UCSD-AML1 (cell line): Measurements from ENCODE around the gene ZG16.
"Not testable (repeated sequence)": the region's sequence is repeated elsewhere in the genome, so short reads cannot be mapped to it uniquely, and the experiment has no call there.

Experiments
- DNase-seq: peaks from one replicate; lab custom pipeline; 2025; ENCODE audit not compliant: unreplicated experiment; lab: John Stamatoyannopoulos, UW

The ZG16 gene

DNA sequence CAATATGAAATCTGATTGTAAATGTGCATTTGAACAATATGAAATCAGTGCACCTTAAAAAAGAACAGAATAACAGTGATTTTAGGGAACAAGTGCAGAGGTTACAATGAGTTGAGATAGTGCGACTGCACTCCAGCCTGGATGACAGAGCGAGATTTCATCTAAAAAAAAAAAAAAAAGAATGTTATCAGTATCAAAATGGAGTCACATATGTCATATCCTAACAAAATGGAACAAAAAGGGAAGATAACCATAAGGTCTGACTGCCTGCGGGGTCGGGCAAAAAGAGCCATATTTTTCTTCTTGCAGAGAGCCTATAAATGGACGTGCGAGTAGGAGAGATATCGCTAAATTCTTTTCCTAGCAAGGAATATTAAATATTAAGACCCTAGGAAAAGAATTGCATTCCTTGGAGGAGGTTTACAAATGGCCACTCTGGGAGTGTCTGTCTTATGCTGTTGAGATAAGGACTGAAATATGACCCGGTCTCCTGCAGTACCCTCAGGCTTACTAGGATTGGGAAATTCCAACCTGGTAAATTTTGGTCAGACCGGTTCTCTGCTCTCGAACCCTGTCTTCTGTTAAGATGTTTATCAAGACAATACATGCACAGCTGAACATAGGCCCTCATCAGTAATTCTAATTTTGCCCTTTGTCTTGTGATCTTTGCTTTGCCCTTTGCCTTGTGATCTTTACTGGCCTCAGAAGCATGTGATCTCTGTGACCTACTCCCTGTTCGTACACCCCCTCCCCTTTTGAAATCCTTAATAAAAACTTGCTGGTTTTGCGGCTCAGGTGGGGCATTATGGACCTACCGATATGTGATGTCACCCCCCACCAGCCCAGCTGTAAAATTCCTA, 5.3 kb downstream of the ZG16 start:
- DNase-seq = not testable (repeated sequence)

DNA sequence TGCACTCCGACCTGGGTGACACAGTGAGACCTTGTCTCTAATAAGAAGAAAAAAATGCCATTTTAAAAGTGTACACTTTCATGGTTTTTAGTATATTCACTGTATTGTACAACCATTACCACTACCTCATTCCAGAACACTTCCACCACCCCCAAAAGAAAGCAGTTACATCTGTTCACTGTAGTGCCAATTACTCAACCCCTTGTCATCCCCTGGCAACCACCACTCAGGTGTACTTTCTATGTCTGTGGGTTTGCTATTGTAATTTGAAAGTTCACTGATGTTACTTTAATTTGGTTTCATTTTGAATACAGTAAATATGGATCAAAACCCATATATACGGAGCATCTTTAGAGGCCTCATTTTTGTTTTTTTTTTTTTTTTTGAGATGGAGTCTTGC, 6.1 kb downstream of the ZG16 start:
- DNase-seq = no peak

DNA sequence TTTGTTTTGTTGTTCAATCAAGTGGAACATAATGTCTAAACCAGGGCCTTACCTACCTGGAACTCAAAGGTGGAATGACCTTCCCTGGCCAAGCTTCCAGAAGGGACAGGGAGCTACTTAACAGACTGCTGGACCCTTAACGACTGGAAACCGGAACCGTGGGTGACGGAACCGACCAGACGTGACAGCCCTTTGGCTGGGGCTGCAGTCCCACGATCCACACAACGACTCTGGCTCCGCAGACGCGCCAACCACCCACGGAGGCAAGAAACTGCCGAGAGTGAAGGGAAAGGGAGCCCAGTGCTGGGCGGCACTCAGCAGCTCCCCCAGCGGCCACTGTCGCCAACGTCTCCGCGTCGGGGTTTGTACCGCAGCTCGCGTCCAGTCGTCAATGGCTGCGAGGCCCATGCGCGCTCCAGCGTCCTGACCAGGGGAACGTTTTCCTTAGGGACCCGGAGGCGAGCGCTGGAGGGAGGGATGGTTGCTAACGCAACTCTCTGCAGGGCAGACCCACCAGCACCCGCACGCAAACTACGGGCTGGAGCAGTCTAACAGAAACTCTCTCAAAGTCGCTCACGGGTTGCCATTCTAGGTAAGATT, 6.9 kb downstream of the ZG16 start:
- peak; percentile 61 for DNase-seq

DNA sequence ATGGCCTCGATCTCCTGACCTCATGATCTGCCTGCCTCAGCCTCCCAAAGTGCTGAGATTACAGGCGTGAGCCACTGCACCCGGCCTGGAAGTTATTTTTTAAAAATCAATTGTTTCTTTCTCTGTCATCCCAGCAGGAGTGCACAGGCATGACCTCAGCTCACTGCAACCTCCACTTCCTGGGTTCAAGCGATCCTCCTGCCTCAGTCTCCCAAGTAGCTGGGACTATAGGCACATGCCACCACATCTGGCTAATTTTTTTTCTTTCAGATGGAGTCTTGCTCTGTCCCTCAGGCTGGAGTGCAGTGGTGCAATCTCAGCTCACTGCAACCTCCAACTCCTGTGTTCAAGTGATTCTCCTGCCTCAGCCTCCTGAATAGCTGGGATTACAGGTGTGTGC, 9.1 kb downstream of the ZG16 start:
- DNase-seq = not testable (repeated sequence)

DNA sequence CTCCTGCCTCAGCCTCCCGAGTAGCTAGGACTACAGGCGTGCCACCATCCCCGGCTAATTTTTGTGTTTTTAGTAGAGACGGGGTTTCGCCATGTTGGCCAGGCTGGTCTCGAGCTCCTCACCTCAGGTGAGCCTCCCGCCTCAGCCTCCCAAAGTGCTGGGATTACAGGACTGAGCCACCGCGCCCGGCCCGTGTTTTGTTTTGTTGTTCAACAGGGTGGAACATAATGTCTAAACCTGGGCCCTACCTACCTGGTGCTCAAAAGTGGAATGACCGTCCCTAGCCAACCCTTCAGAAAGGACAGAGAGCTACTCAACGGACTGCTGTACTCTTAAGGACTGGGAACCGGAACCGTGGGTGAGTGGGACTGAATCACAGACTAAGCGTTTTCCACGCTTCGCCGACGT, 11.7 kb downstream of the ZG16 start:
- no peak for DNase-seq

DNA sequence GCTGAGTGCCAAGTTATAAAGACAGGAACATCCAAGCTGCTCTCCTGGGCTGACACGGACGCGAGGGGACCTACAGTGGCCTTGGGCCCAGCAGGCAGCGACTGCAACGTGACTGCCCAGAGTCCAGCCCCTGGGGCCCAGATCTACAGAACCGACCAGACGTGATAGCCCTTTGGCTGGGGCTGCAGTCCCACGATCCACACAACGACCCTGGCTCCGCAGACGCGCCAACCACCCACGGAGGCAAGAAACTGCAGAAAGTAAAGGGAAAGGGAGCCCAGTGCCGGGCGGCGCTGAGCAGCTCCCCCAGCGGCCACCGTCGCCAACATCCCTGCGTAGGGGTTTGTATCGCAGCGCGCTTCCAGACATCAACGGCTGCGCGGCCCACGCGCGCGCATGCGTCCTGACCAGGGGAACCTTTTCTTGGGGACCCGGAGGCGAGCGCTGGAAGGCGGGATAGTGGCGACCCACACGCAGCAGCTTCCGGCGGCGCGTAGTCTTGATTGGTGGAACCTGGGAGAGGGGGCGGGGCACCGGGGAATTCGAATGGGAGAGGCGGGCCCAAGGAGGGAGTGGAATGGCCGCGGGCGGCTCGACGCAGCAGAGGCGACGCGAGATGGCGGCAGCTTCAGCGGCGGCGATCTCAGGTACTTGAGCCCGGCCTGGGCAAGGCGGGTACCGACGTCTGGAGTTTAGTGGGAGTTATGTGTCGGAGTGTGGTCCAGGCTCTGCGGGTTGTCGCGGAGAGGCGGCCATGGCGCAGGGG, 12.3 kb downstream of the ZG16 start, which contains the start of gene KIF22:
Gene KIF22 (plus strand): TSS at position 569 of the 766 bp plus-strand sequence. CDS start 9 bp downstream, at position 578.
- peak; percentile 100 for DNase-seq

DNA sequence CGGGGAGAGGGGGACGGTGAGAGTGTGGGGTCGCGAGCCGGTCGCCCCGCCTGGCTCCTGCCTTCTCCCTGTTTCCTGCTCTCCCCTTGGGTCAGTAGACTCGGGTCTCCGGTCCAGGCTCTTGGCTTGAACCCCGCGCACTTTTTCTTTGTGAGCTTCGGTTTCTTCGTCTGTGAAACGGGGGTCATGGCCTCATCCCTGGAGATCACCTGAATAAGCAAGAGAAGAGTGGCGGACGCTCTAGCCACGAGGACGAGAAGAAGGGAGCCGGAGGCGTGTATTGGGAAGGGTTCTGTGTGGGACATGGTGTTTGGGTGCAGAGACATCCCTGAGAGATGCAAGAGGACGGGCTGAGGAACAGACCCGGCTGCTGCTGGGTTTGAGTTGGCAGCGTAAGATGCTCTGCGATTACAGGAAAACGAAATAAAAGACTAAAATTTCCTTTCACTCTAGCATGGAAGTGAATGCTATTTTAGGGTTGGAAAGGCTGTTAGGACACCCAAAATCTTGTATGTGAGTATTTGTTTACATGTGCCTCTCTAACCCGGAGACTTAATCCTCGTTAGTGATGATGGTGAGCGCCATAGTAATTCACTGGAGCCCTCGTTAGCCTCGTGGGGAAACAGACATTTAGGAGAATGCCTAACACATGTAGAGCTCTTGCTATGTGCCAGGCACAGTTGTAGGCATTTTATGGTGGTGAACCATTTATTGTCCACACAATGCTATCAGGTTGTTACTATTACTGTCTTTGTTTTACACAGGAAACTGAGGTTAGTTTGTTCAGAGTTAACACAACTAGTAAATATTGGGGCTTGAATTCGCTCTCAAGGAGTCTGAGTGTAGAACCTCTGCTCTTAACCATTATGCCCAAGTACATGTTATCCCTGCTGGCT, 13.1 kb downstream of the ZG16 start:
- no peak for DNase-seq

DNA sequence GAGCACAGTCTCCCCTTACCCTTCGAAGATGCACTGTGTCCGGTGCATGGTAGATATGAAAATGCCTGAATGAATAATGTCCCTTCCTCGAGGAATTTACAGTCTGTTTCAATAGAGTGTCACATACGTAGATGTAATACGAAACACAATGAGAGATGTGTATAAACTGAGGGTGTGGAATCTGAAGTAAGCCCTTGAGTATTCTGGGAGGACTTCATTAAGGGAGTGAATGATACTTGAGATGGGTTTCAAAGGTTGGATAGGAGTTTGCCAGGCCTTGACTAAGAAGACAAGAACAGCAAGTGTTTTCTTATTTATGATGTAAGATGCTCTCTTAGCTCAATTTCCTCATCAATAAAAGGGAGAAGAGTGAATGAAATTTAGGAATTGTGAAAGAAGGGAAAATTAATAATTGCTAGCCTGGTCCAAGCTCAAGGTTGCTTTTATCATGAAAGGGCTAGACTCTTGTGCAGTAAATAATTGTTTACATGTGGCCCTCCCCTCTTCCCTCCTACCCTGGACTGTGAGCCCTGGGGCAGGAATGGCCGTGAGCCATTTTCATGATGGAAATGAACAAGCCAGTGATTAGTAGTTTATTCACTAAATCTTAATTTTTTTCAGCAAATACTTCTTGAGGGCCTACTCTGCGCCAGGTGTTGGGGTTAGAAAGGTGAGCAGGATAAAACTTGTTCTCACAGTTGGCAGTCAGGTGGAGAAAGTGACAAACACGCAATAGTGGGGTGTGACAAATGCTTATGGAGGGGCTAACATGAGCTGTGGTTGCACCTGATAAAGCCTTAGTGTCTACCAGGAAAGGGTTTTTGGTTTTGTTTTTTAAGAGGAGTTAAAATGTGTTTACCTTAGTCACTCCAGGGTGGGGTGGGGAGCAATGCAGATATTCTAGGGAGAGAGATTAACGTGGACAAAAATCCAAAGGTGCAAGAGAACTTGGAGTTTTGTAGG, 14.1 kb downstream of the ZG16 start:
- DNase-seq = no peak

DNA sequence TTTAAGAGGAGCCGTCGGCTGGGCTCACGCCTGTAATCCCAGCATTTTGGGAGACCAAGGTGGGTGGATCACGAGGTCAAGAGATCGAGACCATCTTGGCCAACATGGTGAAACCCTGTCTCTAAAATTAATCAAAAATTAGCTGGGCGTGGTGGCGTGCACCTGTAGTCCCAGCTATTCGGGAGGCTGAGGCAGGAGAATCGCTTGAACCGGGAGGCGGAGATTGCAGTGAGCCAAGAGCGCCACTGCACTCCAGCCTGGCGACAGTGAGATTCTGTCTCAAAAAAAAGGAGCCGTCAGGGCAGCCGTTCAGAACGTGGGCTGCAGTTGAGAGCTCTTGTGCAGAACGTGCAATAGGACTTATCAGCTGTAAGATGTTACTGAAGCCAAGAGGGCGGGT, 15.1 kb downstream of the ZG16 start:
- DNase-seq = not testable (repeated sequence)

DNA sequence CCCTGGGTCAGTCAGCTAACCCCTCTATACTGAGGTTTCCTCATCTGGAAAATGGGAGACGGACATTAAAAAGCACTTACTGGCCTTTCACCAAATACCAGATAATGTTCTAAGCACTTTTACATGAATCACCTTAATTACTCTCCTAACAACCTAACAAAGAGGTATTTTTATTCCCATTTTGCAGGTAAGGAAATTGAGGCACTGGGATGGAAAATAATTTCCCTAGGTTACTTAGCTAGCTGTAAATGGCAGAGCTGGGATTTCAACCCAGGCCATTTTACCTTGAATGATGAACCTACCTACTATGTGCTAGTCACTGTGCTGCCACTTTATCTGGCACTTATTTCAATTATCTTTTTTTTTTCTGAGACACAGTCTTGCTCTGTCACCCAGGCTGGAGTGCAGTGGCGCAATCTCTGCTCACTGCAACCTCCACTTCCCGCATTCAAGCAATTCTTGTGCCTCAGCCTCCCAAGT, 16.2 kb downstream of the ZG16 start:
- DNase-seq = no peak

DNA sequence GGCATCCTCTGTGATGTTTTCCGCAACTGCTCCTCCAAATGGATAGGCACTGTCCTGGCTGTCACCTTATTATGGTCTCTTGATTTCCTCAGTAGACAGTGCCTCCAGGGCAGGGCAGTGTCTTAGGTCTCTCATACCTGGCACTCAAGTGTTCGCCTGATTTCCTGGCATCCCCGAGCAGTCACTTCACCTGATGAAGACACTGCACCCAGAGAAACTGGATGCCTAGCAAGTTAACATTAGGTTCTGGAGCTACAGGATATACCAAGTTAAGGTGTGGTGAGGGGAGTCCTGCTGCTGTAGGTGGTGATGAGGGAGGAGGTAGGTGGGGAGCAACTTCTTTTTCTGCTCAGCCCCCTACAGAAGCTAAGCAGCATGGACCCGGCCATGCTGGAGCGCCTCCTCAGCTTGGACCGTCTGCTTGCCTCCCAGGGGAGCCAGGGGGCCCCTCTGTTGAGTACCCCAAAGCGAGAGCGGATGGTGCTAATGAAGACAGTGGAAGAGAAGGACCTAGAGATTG, 24.4 kb downstream of the ZG16 start:
- DNase-seq = no peak

DNA sequence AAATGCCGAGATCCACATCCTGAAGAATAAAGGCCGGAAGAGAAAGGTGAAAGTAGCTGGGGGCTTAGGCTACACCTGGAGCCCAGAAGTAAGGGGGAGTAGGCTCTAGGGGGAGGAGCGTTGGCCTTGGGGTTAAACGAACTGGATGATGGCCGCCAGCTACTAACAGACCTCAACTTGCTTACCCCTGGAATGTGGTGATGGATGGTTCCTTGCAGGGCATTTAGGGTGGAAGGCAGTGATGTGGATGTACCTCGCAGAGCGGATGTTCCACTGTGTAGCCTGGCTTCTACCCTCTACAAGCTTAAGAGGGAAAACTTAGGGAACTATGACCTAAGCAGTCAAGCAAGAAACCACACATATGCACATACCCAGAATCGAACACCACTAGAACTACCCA, 26.0 kb downstream of the ZG16 start:
- DNase-seq = no peak

DNA sequence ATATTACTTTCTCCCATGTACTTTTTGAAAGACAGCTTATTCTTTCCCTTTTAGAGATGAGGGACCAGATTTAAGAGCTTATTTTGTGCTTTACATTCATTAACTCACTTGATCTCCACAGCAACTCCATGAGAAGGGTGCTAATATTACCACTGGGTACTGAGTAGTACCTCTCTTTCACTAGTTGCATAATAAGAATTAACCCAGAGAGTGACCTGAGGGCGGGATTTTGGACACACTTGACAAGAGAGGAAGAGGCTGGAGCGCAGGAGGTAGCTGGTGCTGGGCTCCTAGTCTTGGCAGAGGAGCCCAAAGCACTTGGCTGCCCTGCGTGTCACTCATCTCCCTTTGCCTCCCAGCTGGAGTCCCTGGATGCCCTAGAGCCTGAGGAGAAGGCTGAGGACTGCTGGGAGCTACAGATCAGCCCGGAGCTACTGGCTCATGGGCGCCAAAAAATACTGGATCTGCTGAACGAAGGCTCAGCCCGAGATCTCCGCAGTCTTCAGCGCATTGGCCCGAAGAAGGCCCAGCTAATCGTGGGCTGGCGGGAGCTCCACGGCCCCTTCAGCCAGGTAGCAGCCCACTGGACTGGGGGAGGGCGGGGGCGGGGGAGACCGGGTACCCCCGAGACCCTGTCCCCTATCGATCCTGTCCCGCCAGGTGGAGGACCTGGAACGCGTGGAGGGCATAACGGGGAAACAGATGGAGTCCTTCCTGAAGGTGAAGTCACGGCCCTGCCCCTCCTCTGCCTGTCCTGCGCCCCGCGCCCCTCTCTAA, 26.6 kb downstream of the ZG16 start:
- DNase-seq = no peak

DNA sequence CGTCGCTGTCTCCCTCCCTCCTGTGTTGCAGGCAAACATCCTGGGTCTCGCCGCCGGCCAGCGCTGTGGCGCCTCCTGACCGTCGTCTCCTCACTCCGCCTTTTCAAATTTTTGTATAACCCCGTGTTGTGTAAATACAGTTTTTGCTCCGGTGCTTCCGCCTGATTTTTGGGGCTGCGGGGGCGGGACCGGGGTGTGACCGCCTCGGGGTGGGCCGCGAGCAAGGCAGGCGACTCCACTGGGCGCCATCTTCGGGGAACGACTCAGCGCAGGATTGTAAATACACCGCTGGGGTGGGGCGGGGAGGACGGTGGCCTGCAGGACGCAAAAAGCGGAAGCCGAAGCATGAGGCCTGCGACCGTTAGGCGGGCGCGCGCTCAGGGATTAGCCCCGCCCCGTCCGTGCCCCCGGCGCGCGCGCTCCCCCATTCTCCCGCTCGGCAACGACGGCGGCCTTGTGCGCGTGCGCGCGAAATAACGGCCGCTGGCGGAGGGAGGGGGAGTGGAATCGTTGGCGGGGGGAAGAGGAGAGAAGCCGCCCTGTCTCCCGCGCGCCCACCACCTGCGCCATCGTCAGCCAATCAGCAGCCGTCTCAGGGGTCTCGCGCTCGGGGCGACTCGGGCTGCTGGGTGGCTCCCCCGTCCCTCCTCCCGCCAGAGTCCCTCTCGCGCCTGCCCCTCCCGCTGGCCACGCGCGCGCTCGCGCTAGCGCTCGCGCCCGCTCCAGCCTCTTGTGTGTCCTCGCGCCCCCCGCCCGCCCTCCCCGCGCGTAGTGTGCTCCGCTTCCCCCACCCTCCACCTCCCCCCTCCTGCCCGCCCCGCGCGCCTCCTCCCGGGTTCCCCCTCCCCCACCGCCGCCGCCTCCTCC, 27.4 kb downstream of the ZG16 start:
- DNase-seq = peak; percentile 97

DNA sequence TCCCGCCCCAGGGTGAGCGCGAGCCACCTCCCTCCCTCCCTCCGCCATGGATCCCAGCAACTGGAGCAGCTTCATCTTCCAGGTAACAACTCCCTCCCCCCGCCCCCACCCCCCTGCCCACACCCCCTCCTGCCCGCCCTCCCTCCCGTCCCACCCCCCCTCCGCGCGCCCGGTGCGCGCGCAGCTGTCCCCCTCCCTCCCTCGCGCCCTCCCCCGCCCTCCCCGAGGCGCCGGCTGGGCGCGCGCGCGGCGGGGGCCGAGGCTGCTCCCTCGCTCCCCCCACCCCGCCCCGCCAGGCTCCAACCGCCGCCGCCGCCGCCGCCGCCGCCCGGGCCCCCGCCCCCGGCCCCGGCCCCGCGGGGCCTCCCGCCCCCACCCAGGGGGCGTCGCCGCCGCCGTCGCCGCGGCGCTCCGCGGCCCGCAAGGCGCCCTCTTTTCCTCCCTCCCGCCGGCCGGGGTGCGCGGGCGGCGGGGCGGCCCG, 28.1 kb downstream of the ZG16 start, which contains the start of gene MAZ:
Gene MAZ (plus strand): TSS at position 431 of the 481 bp plus-strand sequence. CDS start 173 bp downstream, outside the sequence.
- DNase-seq = peak; percentile 88

DNA sequence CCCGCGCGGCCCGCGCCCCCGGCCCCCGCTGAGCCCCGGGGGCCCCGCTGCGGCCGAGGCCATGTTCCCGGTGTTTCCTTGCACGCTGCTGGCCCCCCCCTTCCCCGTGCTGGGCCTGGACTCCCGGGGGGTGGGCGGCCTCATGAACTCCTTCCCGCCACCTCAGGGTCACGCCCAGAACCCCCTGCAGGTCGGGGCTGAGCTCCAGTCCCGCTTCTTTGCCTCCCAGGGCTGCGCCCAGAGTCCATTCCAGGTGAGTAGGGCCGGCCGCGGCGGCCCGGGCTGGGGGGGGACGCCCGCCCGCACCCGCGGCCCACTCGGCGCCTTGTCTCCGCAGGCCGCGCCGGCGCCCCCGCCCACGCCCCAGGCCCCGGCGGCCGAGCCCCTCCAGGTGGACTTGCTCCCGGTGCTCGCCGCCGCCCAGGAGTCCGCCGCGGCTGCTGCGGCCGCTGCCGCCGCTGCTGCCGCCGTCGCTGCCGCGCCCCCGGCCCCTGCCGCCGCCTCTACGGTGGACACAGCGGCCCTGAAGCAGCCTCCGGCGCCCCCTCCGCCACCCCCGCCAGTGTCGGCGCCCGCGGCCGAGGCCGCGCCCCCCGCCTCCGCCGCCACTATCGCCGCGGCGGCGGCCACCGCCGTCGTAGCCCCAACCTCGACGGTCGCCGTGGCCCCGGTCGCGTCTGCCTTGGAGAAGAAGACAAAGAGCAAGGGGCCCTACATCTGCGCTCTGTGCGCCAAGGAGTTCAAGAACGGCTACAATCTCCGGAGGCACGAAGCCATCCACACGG, 28.8 kb downstream of the ZG16 start:
- DNase-seq = peak; percentile 44
